Measurements from ENCODE around the gene EXOC3.

DNA sequence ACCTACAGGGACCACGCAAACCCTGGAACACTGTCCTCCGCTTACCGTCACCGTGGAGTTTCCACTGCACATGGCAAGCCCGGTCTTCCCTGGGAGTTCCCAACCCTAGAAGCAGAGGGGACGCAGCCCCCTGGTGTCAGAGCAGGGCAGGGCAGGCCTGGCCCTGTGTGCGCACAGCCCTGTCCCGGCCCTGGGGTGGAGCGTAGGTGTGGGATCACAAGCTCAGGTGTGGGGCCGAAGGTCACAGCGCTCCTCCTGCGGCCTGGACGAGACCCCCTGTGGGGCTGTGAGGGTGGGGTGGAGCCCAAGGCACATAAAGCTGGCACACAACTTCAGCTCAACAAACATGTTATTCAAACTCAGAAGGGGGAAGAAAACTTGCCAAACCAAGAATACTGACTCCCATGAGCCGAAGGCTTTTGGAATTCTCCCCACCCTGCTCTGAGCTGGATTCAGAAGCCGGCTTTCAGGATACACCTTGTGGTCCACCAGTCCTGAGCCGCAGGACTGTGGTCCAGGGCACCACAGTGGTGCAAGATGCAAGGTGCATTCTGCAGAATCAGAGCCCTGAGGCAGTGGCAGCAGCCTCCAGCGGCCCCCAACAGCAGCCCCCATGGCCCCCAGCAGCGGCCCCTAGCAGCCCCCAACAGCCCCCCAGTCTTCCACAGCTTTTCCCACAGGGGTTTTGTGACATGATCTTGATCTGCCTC lies 11.8 kb upstream of the EXOC3 start:
- TF ChIP-seq CTCF (IDR thresholded peaks at IDR 0.05; ENCODE audit: low read depth, low read length) (peak; percentile 56), EZH2phosphoT487 (IDR thresholded peaks at IDR 0.05; ENCODE audit: low read depth) (no peak)
